ENCODE results near the gene TRERF1.

DNA sequence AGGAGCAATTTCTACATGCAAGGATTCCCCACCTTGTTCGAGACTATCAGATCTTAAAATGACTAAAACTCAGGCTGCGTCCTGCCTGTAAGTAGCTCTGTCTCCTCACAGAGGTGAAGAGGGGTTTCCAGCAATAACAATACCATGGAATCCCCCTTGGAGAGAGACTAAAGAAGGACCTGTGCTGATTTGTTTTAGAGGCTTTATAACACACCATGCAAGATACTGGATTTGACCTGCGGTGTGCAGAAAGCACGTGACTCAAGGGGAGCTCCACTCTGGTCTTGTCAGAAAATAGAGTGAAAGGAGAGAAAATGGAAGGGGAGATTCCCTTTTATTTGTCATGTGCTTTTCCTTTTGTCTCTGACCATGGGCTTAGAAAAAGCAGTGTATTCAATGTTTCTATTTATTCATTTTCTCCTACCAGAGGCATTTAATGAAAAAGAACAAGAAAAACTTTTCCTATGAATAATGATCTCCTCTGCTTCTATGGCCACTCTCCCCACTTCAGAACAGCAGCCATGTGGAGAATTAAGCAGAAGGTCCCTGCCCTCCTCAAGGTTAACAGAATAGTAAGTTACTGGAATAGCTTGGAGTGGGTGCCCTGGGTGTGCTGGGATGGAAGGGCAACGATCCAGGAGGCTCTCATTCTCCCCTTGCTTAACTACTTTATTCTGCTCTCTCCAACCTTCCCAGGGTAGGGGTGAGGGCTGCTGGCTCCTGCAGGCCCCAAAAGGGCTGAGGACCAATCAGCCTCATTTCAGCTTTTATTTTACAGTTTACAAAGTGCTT is 214.8 kb downstream of the TRERF1 start:
- TF ChIP-seq KDM5A (IDR thresholded peaks at IDR 0.05; ENCODE audit: low read length) (no peak), CHD1 (IDR thresholded peaks at IDR 0.05; ENCODE audit: low read depth, low read length) (no peak), POLR2AphosphoS5 (IDR thresholded peaks at IDR 0.05; ENCODE audit: low read depth, low read length) (no peak), CREB1 (IDR thresholded peaks at IDR 0.05) (no peak), JUND (IDR thresholded peaks at IDR 0.05; ENCODE audit: low read length) (no peak), EP300 (IDR thresholded peaks at IDR 0.05; ENCODE audit: borderline replicate concordance in 1 of 2, low read depth in 2 of 2, low read length in 2 of 2) (no peak), SRF (IDR thresholded peaks at IDR 0.05; ENCODE audit: low read depth, low read length) (no peak), KDM1A (IDR thresholded peaks at IDR 0.05; ENCODE audit: borderline replicate concordance, low read length) (no peak), HDAC2 (IDR thresholded peaks at IDR 0.05; ENCODE audit: borderline replicate concordance in 1 of 2, low read depth in 2 of 2, low read length in 2 of 2) (no peak)
- TF ChIP-seq, protein P1, sequence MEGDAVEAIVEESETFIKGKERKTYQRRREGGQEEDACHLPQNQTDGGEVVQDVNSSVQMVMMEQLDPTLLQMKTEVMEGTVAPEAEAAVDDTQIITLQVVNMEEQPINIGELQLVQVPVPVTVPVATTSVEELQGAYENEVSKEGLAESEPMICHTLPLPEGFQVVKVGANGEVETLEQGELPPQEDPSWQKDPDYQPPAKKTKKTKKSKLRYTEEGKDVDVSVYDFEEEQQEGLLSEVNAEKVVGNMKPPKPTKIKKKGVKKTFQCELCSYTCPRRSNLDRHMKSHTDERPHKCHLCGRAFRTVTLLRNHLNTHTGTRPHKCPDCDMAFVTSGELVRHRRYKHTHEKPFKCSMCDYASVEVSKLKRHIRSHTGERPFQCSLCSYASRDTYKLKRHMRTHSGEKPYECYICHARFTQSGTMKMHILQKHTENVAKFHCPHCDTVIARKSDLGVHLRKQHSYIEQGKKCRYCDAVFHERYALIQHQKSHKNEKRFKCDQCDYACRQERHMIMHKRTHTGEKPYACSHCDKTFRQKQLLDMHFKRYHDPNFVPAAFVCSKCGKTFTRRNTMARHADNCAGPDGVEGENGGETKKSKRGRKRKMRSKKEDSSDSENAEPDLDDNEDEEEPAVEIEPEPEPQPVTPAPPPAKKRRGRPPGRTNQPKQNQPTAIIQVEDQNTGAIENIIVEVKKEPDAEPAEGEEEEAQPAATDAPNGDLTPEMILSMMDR (IDR thresholded peaks at IDR 0.05; ENCODE audit: control extremely low read depth in 1 of 3, insufficient read depth in 1 of 3, low read depth in 1 of 3, low read length in 3 of 3): no peak
- TF ChIP-seq, protein P2, sequence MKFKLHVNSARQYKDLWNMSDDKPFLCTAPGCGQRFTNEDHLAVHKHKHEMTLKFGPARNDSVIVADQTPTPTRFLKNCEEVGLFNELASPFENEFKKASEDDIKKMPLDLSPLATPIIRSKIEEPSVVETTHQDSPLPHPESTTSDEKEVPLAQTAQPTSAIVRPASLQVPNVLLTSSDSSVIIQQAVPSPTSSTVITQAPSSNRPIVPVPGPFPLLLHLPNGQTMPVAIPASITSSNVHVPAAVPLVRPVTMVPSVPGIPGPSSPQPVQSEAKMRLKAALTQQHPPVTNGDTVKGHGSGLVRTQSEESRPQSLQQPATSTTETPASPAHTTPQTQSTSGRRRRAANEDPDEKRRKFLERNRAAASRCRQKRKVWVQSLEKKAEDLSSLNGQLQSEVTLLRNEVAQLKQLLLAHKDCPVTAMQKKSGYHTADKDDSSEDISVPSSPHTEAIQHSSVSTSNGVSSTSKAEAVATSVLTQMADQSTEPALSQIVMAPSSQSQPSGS (IDR thresholded peaks at IDR 0.05; ENCODE audit: low read length): no peak
- TF ChIP-seq, protein P3, sequence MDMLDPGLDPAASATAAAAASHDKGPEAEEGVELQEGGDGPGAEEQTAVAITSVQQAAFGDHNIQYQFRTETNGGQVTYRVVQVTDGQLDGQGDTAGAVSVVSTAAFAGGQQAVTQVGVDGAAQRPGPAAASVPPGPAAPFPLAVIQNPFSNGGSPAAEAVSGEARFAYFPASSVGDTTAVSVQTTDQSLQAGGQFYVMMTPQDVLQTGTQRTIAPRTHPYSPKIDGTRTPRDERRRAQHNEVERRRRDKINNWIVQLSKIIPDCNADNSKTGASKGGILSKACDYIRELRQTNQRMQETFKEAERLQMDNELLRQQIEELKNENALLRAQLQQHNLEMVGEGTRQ (IDR thresholded peaks at IDR 0.05; ENCODE audit: low read length): no peak

Measured in H1 (cell line).